HEK293 (cell line): Measurements from ENCODE around the gene ENDOG.
A peak's percentile ranks its signal among the peaks of the same experiment; 100 is the strongest.

ENCODE experiments used
- GLI2 ChIP-seq: fragments of 450-650 bp; formaldehyde crosslinking; IDR thresholded peaks from 2 replicates; pipeline ENCODE4; 2017; ENCODE audit warnings: missing biosample characterization, missing genetic modification characterization, low read depth, borderline replicate concordance
- INSM2 ChIP-seq: fragments of 450-650 bp; formaldehyde crosslinking; IDR thresholded peaks from 2 replicates; pipeline ENCODE4 v1.5.1; 2016; ENCODE audit warnings: missing biosample characterization, missing genetic modification characterization
- KLF8 ChIP-seq: fragments of 450-650 bp; formaldehyde crosslinking; IDR thresholded peaks from 2 replicates; pipeline ENCODE4 v1.5.1; 2016; ENCODE audit warnings: missing biosample characterization, missing genetic modification characterization
- OVOL3 ChIP-seq: fragments of 450-650 bp; formaldehyde crosslinking; IDR thresholded peaks from 2 replicates; pipeline ENCODE4 v1.5.1; 2016; ENCODE audit warnings: missing biosample characterization, missing genetic modification characterization
- SCRT1 ChIP-seq: fragments of 450-650 bp; formaldehyde crosslinking; IDR thresholded peaks from 2 replicates; pipeline ENCODE4 v1.5.1; 2016; ENCODE audit warnings: missing biosample characterization, missing genetic modification characterization, borderline replicate concordance
- TCF7L2 ChIP-seq: IDR thresholded peaks from 2 replicates; pipeline ENCODE4 v1.6.1; 2011; ENCODE audit warnings: low read depth, mild to moderate bottlenecking, inconsistent platforms, low read length, moderate library complexity, borderline replicate concordance
- ZBTB21 ChIP-seq: fragments of 450-650 bp; formaldehyde crosslinking; IDR thresholded peaks from 2 replicates; pipeline ENCODE4 v1.5.1; 2017; ENCODE audit warnings: missing biosample characterization, missing genetic modification characterization
- ZFP37 ChIP-seq: fragments of 450-650 bp; formaldehyde crosslinking; IDR thresholded peaks from 2 replicates; pipeline ENCODE4 v1.5.1; 2016; ENCODE audit warnings: missing biosample characterization, missing genetic modification characterization
- ZFP69B ChIP-seq: fragments of 450-650 bp; formaldehyde crosslinking; IDR thresholded peaks from 2 replicates; pipeline ENCODE4 v1.5.1; 2016; ENCODE audit warnings: missing biosample characterization, missing genetic modification characterization
- ZNF132 ChIP-seq: fragments of 450-650 bp; formaldehyde crosslinking; IDR thresholded peaks from 2 replicates; pipeline ENCODE4 v1.5.1; 2017; ENCODE audit warnings: missing biosample characterization, missing genetic modification characterization, borderline replicate concordance
- ZNF138 ChIP-seq: fragments of 450-650 bp; formaldehyde crosslinking; IDR thresholded peaks from 2 replicates; pipeline ENCODE4 v1.5.1; 2016; ENCODE audit warnings: missing biosample characterization, missing genetic modification characterization, borderline replicate concordance
- ZNF157 ChIP-seq: fragments of 450-650 bp; formaldehyde crosslinking; IDR thresholded peaks from 2 replicates; pipeline ENCODE4 v1.5.1; 2016; ENCODE audit warnings: missing biosample characterization, missing genetic modification characterization
- ZNF184 ChIP-seq: fragments of 450-650 bp; IDR thresholded peaks from 2 replicates; pipeline ENCODE4 v1.5.1; 2018; ENCODE audit warnings: missing biosample characterization, mild to moderate bottlenecking, missing genetic modification characterization
- ZNF214 ChIP-seq: fragments of 450-650 bp; formaldehyde crosslinking; IDR thresholded peaks from 2 replicates; pipeline ENCODE4 v1.5.1; 2017; ENCODE audit warnings: missing biosample characterization, mild to moderate bottlenecking, missing genetic modification characterization, borderline replicate concordance
- ZNF239 ChIP-seq: fragments of 450-650 bp; formaldehyde crosslinking; IDR thresholded peaks from 2 replicates; pipeline ENCODE4 v1.5.1; 2016; ENCODE audit warnings: missing biosample characterization, missing genetic modification characterization
- ZNF404 ChIP-seq: fragments of 450-650 bp; formaldehyde crosslinking; IDR thresholded peaks from 2 replicates; pipeline ENCODE4 v1.5.1; 2017; ENCODE audit warnings: missing biosample characterization, missing genetic modification characterization
- ZNF501 ChIP-seq: fragments of 450-650 bp; formaldehyde crosslinking; IDR thresholded peaks from 2 replicates; pipeline ENCODE4 v1.5.1; 2016; ENCODE audit warnings: missing biosample characterization, missing genetic modification characterization
- ZNF530 ChIP-seq: fragments of 450-650 bp; formaldehyde crosslinking; IDR thresholded peaks from 2 replicates; pipeline ENCODE4 v1.5.1; 2016; ENCODE audit warnings: low read depth, missing biosample characterization, missing genetic modification characterization
- ZNF555 ChIP-seq: fragments of 450-650 bp; formaldehyde crosslinking; conservative IDR thresholded peaks from 2 replicates; pipeline ENCODE4 v1.5.1; 2017; ENCODE audit warnings: missing biosample characterization, mild to moderate bottlenecking, missing genetic modification characterization, inconsistent platforms
- ZNF558 ChIP-seq: fragments of 450-650 bp; formaldehyde crosslinking; IDR thresholded peaks from 2 replicates; pipeline ENCODE4 v1.5.1; 2016; ENCODE audit warnings: missing biosample characterization, missing genetic modification characterization
- ZNF626 ChIP-seq: fragments of 450-650 bp; sonication (Bioruptor Pico); formaldehyde crosslinking; IDR thresholded peaks from 2 replicates; pipeline ENCODE4 v1.5.1; 2018; ENCODE audit warnings: missing biosample characterization, missing genetic modification characterization, inconsistent platforms
- ZNF639 ChIP-seq: fragments of 450-650 bp; formaldehyde crosslinking; IDR thresholded peaks from 2 replicates; pipeline ENCODE4 v1.5.1; 2016; ENCODE audit warnings: missing biosample characterization, missing genetic modification characterization
- ZNF785 ChIP-seq: fragments of 450-650 bp; formaldehyde crosslinking; IDR thresholded peaks from 2 replicates; pipeline ENCODE4 v1.5.1; 2016; ENCODE audit warnings: missing biosample characterization, missing genetic modification characterization
- ZSCAN18 ChIP-seq: fragments of 450-650 bp; formaldehyde crosslinking; IDR thresholded peaks from 2 replicates; pipeline ENCODE4 v1.5.1; 2016; ENCODE audit warnings: missing biosample characterization, missing genetic modification characterization
- ZSCAN30 ChIP-seq: fragments of 450-650 bp; IDR thresholded peaks from 2 replicates; pipeline ENCODE4 v1.5.1; 2018; ENCODE audit warnings: missing biosample characterization, mild to moderate bottlenecking, missing genetic modification characterization, moderate library complexity
- TF ChIP-seq, protein P1 (sequence below): fragments of 450-650 bp; formaldehyde crosslinking; IDR thresholded peaks from 2 replicates; pipeline ENCODE4 v1.5.1; 2016; ENCODE audit warnings: missing biosample characterization, missing genetic modification characterization
- TF ChIP-seq, protein P2 (sequence below): fragments of 450-650 bp; formaldehyde crosslinking; IDR thresholded peaks from 2 replicates; pipeline ENCODE4 v1.5.1; 2016; ENCODE audit warnings: missing biosample characterization, missing genetic modification characterization
- TF ChIP-seq, protein P3 (sequence below): fragments of 450-650 bp; IDR thresholded peaks from 2 replicates; pipeline ENCODE4 v1.5.1; 2018; ENCODE audit warnings: missing biosample characterization, missing genetic modification characterization

ENDOG gene

GRCh38 chr9:128829477-128830251 lies 11.4 kb downstream of the ENDOG start, which contains the start of gene SPOUT1 (continued):
- TF ChIP-seq, protein P1, sequence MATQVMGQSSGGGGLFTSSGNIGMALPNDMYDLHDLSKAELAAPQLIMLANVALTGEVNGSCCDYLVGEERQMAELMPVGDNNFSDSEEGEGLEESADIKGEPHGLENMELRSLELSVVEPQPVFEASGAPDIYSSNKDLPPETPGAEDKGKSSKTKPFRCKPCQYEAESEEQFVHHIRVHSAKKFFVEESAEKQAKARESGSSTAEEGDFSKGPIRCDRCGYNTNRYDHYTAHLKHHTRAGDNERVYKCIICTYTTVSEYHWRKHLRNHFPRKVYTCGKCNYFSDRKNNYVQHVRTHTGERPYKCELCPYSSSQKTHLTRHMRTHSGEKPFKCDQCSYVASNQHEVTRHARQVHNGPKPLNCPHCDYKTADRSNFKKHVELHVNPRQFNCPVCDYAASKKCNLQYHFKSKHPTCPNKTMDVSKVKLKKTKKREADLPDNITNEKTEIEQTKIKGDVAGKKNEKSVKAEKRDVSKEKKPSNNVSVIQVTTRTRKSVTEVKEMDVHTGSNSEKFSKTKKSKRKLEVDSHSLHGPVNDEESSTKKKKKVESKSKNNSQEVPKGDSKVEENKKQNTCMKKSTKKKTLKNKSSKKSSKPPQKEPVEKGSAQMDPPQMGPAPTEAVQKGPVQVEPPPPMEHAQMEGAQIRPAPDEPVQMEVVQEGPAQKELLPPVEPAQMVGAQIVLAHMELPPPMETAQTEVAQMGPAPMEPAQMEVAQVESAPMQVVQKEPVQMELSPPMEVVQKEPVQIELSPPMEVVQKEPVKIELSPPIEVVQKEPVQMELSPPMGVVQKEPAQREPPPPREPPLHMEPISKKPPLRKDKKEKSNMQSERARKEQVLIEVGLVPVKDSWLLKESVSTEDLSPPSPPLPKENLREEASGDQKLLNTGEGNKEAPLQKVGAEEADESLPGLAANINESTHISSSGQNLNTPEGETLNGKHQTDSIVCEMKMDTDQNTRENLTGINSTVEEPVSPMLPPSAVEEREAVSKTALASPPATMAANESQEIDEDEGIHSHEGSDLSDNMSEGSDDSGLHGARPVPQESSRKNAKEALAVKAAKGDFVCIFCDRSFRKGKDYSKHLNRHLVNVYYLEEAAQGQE = peak; percentile 66; the same call in 1 of the 2 replicates
- no peak for TF ChIP-seq INSM2 (tag by site-specific recombination)
- no peak for TF ChIP-seq ZNF785 (tag by site-specific recombination)
- TF ChIP-seq ZFP69B (tag by site-specific recombination) = peak; percentile 75; the same call in 1 of the 2 replicates
- no peak for TF ChIP-seq ZNF214 (tag by site-specific recombination)
- TF ChIP-seq GLI2 (tag by site-specific recombination) = no peak
- no peak for TF ChIP-seq ZNF184 (tag by site-specific recombination)
- peak; percentile 84 for TF ChIP-seq ZSCAN30
- TF ChIP-seq, protein P2, sequence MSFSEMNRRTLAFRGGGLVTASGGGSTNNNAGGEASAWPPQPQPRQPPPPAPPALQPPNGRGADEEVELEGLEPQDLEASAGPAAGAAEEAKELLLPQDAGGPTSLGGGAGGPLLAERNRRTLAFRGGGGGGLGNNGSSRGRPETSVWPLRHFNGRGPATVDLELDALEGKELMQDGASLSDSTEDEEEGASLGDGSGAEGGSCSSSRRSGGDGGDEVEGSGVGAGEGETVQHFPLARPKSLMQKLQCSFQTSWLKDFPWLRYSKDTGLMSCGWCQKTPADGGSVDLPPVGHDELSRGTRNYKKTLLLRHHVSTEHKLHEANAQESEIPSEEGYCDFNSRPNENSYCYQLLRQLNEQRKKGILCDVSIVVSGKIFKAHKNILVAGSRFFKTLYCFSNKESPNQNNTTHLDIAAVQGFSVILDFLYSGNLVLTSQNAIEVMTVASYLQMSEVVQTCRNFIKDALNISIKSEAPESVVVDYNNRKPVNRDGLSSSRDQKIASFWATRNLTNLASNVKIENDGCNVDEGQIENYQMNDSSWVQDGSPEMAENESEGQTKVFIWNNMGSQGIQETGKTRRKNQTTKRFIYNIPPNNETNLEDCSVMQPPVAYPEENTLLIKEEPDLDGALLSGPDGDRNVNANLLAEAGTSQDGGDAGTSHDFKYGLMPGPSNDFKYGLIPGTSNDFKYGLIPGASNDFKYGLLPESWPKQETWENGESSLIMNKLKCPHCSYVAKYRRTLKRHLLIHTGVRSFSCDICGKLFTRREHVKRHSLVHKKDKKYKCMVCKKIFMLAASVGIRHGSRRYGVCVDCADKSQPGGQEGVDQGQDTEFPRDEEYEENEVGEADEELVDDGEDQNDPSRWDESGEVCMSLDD (tag by site-specific recombination) = no peak
- no peak for TF ChIP-seq ZNF404
- TF ChIP-seq ZNF501 = peak; percentile 92
- TF ChIP-seq ZBTB21 (tag by site-specific recombination) = no peak
- TF ChIP-seq ZNF239 = no peak
- TF ChIP-seq ZNF138 (tag by site-specific recombination) = no peak
- TF ChIP-seq, protein P3, sequence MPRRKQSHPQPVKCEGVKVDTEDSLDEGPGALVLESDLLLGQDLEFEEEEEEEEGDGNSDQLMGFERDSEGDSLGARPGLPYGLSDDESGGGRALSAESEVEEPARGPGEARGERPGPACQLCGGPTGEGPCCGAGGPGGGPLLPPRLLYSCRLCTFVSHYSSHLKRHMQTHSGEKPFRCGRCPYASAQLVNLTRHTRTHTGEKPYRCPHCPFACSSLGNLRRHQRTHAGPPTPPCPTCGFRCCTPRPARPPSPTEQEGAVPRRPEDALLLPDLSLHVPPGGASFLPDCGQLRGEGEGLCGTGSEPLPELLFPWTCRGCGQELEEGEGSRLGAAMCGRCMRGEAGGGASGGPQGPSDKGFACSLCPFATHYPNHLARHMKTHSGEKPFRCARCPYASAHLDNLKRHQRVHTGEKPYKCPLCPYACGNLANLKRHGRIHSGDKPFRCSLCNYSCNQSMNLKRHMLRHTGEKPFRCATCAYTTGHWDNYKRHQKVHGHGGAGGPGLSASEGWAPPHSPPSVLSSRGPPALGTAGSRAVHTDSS (tag by site-specific recombination) = no peak
- no peak for TF ChIP-seq ZNF639 (tag by site-specific recombination)
- TF ChIP-seq KLF8 (tag by site-specific recombination) = peak; percentile 94
- TF ChIP-seq ZSCAN18 (tag by site-specific recombination) = no peak
- no peak for TF ChIP-seq ZNF157 (tag by site-specific recombination)
- 0 out of 2 replicates have a peak, but pooled peaks have one; percentile 22 for TF ChIP-seq SCRT1 (tag by site-specific recombination)
- no peak for TF ChIP-seq ZNF555
- TF ChIP-seq ZNF626 (tag by site-specific recombination) = no peak
- TF ChIP-seq ZFP37 (tag by site-specific recombination) = peak; percentile 70; the same call in 1 of the 2 replicates
- no peak for TF ChIP-seq ZNF530 (tag by site-specific recombination)
- no peak for TF ChIP-seq ZNF132 (tag by site-specific recombination)
- TF ChIP-seq OVOL3 = no peak
- TF ChIP-seq TCF7L2 = no peak
- no peak for TF ChIP-seq ZNF558
